NCI-H1092 (cell line): Measurements from ENCODE around the gene RCBTB2.
"Not testable (repeated sequence)": the region's sequence is repeated elsewhere in the genome, so short reads cannot be mapped to it uniquely, and the experiment has no call there.

Experiments
- DNase-seq: peaks from one replicate; lab custom pipeline; 2025; lab: John Stamatoyannopoulos, UW

RCBTB2 gene

GRCh38 chr13:48493066-48493765, 39.7 kb downstream of the RCBTB2 start:
- no peak for DNase-seq

GRCh38 chr13:48492470-48493065, 40.3 kb downstream of the RCBTB2 start:
- no peak for DNase-seq

GRCh38 chr13:48492096-48492440, 40.8 kb downstream of the RCBTB2 start:
- DNase-seq: no peak

GRCh38 chr13:48491423-48492095, 41.3 kb downstream of the RCBTB2 start:
- DNase-seq: no peak

GRCh38 chr13:48490241-48490640, 42.6 kb downstream of the RCBTB2 start:
- no peak for DNase-seq

- no peak for DNase-seq
Measured at GRCh38 chr13:48489666-48490065, 43.2 kb downstream of the RCBTB2 start.

- no peak for DNase-seq
Measured at GRCh38 chr13:48488995-48489394, 43.9 kb downstream of the RCBTB2 start.

- DNase-seq: no peak
Measured at GRCh38 chr13:48487968-48488367, 44.9 kb downstream of the RCBTB2 start.

- no peak for DNase-seq
Measured at GRCh38 chr13:48486836-48487235, 46.0 kb downstream of the RCBTB2 start.

- no peak for DNase-seq
Measured at GRCh38 chr13:48486362-48486761, 46.5 kb downstream of the RCBTB2 start.

- no peak for DNase-seq
Measured at GRCh38 chr13:48485432-48485831, 47.4 kb downstream of the RCBTB2 start.

GRCh38 chr13:48483575-48483974, 49.3 kb downstream of the RCBTB2 start:
- no peak for DNase-seq

GRCh38 chr13:48478391-48478790, 54.5 kb downstream of the RCBTB2 start:
- DNase-seq: no peak

GRCh38 chr13:48477191-48477855, 55.6 kb downstream of the RCBTB2 start:
- no peak for DNase-seq

GRCh38 chr13:48476686-48477085, 56.2 kb downstream of the RCBTB2 start:
- no peak for DNase-seq

- DNase-seq: no peak
Measured at GRCh38 chr13:48476215-48476614, 56.7 kb downstream of the RCBTB2 start.

- no peak for DNase-seq
Measured at GRCh38 chr13:48475230-48475629, 57.6 kb downstream of the RCBTB2 start.

- no peak for DNase-seq
Measured at GRCh38 chr13:48457578-48458242, 75.2 kb downstream of the RCBTB2 start.

- DNase-seq: no peak
Measured at GRCh38 chr13:48456546-48456945, 76.3 kb downstream of the RCBTB2 start.

GRCh38 chr13:48451196-48451595, 81.7 kb downstream of the RCBTB2 start:
- not testable (repeated sequence) for DNase-seq

- no peak for DNase-seq
Measured at GRCh38 chr13:48449656-48450055, 83.2 kb downstream of the RCBTB2 start.

GRCh38 chr13:48448959-48449614, 83.8 kb downstream of the RCBTB2 start:
- DNase-seq: no peak
